H1 (cell line): ENCODE measurements around the gene ABL1. TPM values are rescaled to one million over a fixed set of nuclear protein-coding genes. Genes with fewer than 3 reads are reported as not detected.

Source experiments
- CEBPB ChIP-seq: IDR thresholded peaks from 2 replicates; pipeline ENCODE4 v1.6.1; 2012; ENCODE audit warnings: low read depth, low read length
- CHD1 ChIP-seq: IDR thresholded peaks from 2 replicates; pipeline ENCODE4 v1.6.1; 2012; ENCODE audit warnings: low read depth, low read length, improper control_type of control experiment
- CHD2 ChIP-seq: IDR thresholded peaks from 2 replicates; pipeline ENCODE4 v1.6.1; 2012; ENCODE audit warnings: low read length, improper control_type of control experiment
- EGR1 ChIP-seq: IDR thresholded peaks from 2 replicates; pipeline ENCODE4 v1.6.1; 2011; ENCODE audit warnings: low read depth, low read length, borderline replicate concordance
- NANOG ChIP-seq: IDR thresholded peaks from 2 replicates; pipeline ENCODE4 v1.6.1; 2011; ENCODE audit warnings: low read length, low read depth, mild to moderate bottlenecking, inconsistent platforms; ENCODE audit not compliant: insufficient read depth, poor library complexity, severe bottlenecking
- POU5F1 ChIP-seq: IDR thresholded peaks from 2 replicates; pipeline ENCODE4 v1.6.1; 2011; ENCODE audit warnings: low read depth, mild to moderate bottlenecking, low read length, moderate library complexity
- SRF ChIP-seq: IDR thresholded peaks from 2 replicates; pipeline ENCODE4 v1.6.1; 2011; ENCODE audit warnings: mild to moderate bottlenecking, low read depth, low read length, moderate library complexity
- SUZ12 ChIP-seq: fragments of 200-600 bp; sonication (generic); IDR thresholded peaks from 2 replicates; pipeline ENCODE4 v1.6.1; 2012; ENCODE audit warnings: mild to moderate bottlenecking, inconsistent platforms, low read length, moderate library complexity, mixed read lengths
- TBP ChIP-seq: IDR thresholded peaks from 2 replicates; pipeline ENCODE4 v1.6.1; 2011; ENCODE audit warnings: low read depth, low read length, improper control_type of control experiment
- TEAD4 ChIP-seq: IDR thresholded peaks from 2 replicates; pipeline ENCODE4 v1.6.1; 2012; ENCODE audit warnings: low read depth, low read length, inconsistent platforms, mixed read lengths
- polyA plus RNA-seq, 7 experiments: library from polyadenylated mRNA; depleted of rRNA in 3 of 7; stranded (reverse) in 5 of 7; unstranded in 2 of 7; fragments of >200 nt in 5 of 7; fragments of 200-250 nt in 2 of 7; gene quantifications; 1 replicate in 5 of 7; 2 replicates in 1 of 7; 4 replicates in 1 of 7; pipeline versions ENCODE4 v1.2.1 to v1.2.3, GENCODE V29; 2011 to 2013; ENCODE audit warnings: missing spikeins in 2 of 7, mixed read lengths in 2 of 7
- total RNA-seq: library from RNA; stranded (reverse); fragmentation: NEBNext Ultra II Directional; extraction: Animal tissue kit (Norgen Biotek cat#: 25700); gene quantifications from 2 replicates; pipeline ENCODE4 v1.2.1, GENCODE V29; 2021

The ABL1 gene
- total and polyA plus RNA-seq, 2 of the 8 experiments (the other 6 are each of a cell fraction or from before 2014, with no cell fraction given), result 35.3 to 104 TPM

DNA sequence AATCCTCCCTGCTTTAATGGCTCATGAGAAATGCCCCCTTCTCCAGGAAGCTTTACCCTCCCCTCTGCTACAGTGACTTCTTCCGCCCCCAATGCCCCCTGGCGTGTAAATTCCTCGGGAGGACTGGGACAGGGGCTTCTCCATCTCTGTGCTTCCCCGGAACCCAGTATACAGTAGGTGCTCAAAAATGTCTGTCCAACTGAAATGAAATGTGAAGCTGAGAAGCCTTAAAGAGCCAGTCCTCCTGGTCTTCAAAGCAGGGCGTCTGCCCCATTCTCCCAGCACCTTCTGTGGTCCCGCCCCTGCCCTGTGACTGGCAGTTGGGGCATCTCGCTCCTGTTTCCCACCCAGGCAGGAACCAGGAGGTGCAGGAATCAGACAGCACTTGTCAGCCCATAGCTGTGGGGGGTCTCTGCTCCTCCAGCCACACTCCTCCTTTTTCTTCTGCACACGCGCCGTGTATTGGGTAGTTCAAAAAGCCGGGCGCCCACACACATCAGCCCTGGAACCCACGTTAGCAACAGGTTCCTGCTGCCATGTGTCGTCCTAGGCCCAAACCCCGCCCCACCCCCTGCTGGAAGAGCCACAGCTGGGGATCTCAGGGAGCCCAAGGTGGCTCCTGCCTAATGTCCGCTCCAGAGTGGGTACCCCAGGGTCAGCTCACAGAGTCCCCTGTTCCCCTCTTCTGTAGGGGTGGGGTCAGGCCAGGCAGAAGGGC is 88.0 kb downstream of the ABL1 start (continued):
- TF ChIP-seq CEBPB, result no peak
- no peak for TF ChIP-seq NANOG
- TF ChIP-seq TEAD4, result no peak
- TF ChIP-seq POU5F1, result no peak
- no peak for TF ChIP-seq CHD1
- no peak for TF ChIP-seq TBP
- TF ChIP-seq SUZ12, result no peak
- no peak for TF ChIP-seq CHD2
- no peak for TF ChIP-seq SRF
- no peak for TF ChIP-seq EGR1
